Pancreas (tissue), 10 donors: ENCODE measurements around the gene ANKRD13A. TPM values are rescaled to one million over a fixed set of nuclear protein-coding genes. Genes with fewer than 3 reads are reported as not detected.
"Not testable (repeated sequence)": the region's sequence is repeated elsewhere in the genome, so short reads cannot be mapped to it uniquely, and the experiment has no call there.

Experiments
- ATAC-seq, 4 donors: fragments of 200-7000 bp; cut with Tn5 transposase; one replicate each; pipeline versions ENCODE4 v1.8.0 to v1.9.1; 2020; ENCODE audit warnings: mild to moderate bottlenecking in 4 of 4, moderate library complexity in 4 of 4
- DNase-seq, 6 donors: peaks; one replicate each; pipeline ENCODE4 v3.0.0-alpha.2; 2020
- FAIRE-seq: peaks from 2 replicates; lab custom pipeline; 2012; peaks lifted over from hg19 to GRCh38; lab: Jason Lieb, UNC
- H3K27ac ChIP-seq, 4 donors: fragments of 200-600 bp; sonication (generic); 1 replicate in 3 of 4; 2 replicates in 1 of 4; pipeline versions ENCODE4 v1.5.0 to v1.8.0; 2020
- H3K27me3 ChIP-seq, 4 donors: fragments of 200-600 bp; one replicate each; pipeline ENCODE4 v1.8.0; 2021
- H3K36me3 ChIP-seq, 3 donors: fragments of 200-600 bp; sonication (generic) in 1 of 3; one replicate each; pipeline versions ENCODE4 v1.5.0 to v1.8.0; 2020 to 2021
- H3K4me1 ChIP-seq, 3 donors: fragments of 200-600 bp; one replicate each; pipeline ENCODE4 v1.8.0; 2021
- H3K4me3 ChIP-seq, 4 donors: fragments of 200-600 bp; sonication (generic) in 2 of 4; one replicate each; pipeline versions ENCODE4 v1.5.0 to v1.8.0; 2020 to 2021
- H3K9me3 ChIP-seq, 4 donors: fragments of 200-600 bp; one replicate each; pipeline ENCODE4 v1.8.0; 2021
- CTCF ChIP-seq, 4 donors: fragments of 200-600 bp; sonication (generic) in 3 of 4; IDR thresholded peaks; one replicate each; pipeline versions ENCODE4 v1.5.0 to v1.8.0; 2021; ENCODE audit warnings: antibody characterized with exemption in 4 of 4
- WGBS, 2 donors: extraction: QIAGEN DNeasy Blood & Tissue Kit; methylation state at CpG; one replicate each; pipeline ENCODE4 v1.1.7; 2013; 5-methylcytosine and 5-hydroxymethylcytosine counted together
- intact Hi-C, 3 donors: fragments of 100-400 bp; cut with DNase I; formaldehyde crosslinking; loops; one replicate each; pipeline versions ENCODE4 v1.11.1 to v1.14.2; 2022
- polyA plus RNA-seq, 2 donors: library from polyadenylated mRNA; stranded (reverse); fragments of 200-250 nt; gene quantifications; one replicate each; pipeline ENCODE4 v1.2.3, GENCODE V29; 2013
- total RNA-seq, 6 donors: library from RNA; stranded (reverse); fragmentation: NEBNext Ultra II Directional in 4 of 6; extraction: Animal tissue kit (Norgen Biotek cat#: 25700) in 4 of 6; gene quantifications; one replicate each; pipeline versions ENCODE4 v1.2.1 to v1.2.4, GENCODE V29; 2021 to 2023
- donor health status: healthy with polysubstance abuse.
- donor health status: DM: no; HTN: no; CAD: no; lungs with moderate emphysema.
- donor health status: DM: no; HTN: no; CAD: no.
- donor health status: control.
- donor health status: control.
- donor health status: Bipolar disorder and iron deficiency.
- donor health status: DM: yes; HTN: yes; CAD: no.
- donor health status: DM: no; HTN: no; CAD: no.
- donor health status: DM: no; HTN: no; CAD: no.
- donor health status: DM: yes; HTN: yes; CAD: no.

Gene ANKRD13A
- total and polyA plus RNA-seq, 8 donors, result 10.7 to 29.7 (median 16.7) TPM

GRCh38 chr12:110068654-110069053 lies 69.4 kb downstream of the ANKRD13A start:
- no peak overlapping the region for H3K27ac ChIP-seq
- no peaks in the 10 kb centered on the region for H3K27me3 ChIP-seq
- no peaks in the 10 kb centered on the region for H3K9me3 ChIP-seq
- H3K36me3 ChIP-seq, result no peaks in the 10 kb centered on the region
- intact Hi-C loops, result no loop called here
- no peak for FAIRE-seq
- ATAC-seq, result no peak
- no peak for TF ChIP-seq CTCF (IDR thresholded peaks at IDR 0.05)
- no peak overlapping the region for H3K4me3 ChIP-seq
- H3K4me1 ChIP-seq, result no peaks in the 10 kb centered on the region
- no peak for DNase-seq
- 96% methylated on average over 2 of the region's 2 CpGs for WGBS, 2 donors

- FAIRE-seq (no peak), ATAC-seq (no peak), DNase-seq (no peak)
- no peak for TF ChIP-seq CTCF (IDR thresholded peaks at IDR 0.05)
- no peak overlapping the region for H3K4me3 ChIP-seq
- no peak overlapping the region for H3K27ac ChIP-seq
- H3K4me1 ChIP-seq, result no peaks in the 10 kb centered on the region
- H3K9me3 ChIP-seq, result no peaks in the 10 kb centered on the region
- intact Hi-C loops, result no loop called here
- H3K36me3 ChIP-seq, result no peaks in the 10 kb centered on the region
- H3K27me3 ChIP-seq, result no peaks in the 10 kb centered on the region
Observed at GRCh38 chr12:110071504-110071903, 72.3 kb downstream of the ANKRD13A start.

- FAIRE-seq (no peak), DNase-seq (no peak), ATAC-seq (no peak)
- Histone ChIP-seq H3K36me3 (no peaks in the 10 kb centered on the region), H3K27ac (no peak overlapping the region), H3K9me3 (no peaks in the 10 kb centered on the region), H3K4me3 (no peak overlapping the region), H3K27me3 (no peaks in the 10 kb centered on the region), H3K4me1 (no peaks in the 10 kb centered on the region)
- TF ChIP-seq CTCF (IDR thresholded peaks at IDR 0.05), result no peak
- intact Hi-C loops, result no loop called here
- 74 to 90% methylated on average over 3 of the region's 3 CpGs for WGBS, 2 donors
Observed at GRCh38 chr12:110071967-110072366, 72.7 kb downstream of the ANKRD13A start.

- H3K36me3 ChIP-seq, H3K9me3 ChIP-seq, H3K27me3 ChIP-seq, DNase-seq, FAIRE-seq, H3K27ac ChIP-seq, ATAC-seq, H3K4me1 ChIP-seq, intact Hi-C loops: not testable (repeated sequence)
- WGBS, 2 donors, result 67 to 78% methylated on average over 9 of the region's 9 CpGs
- H3K4me3 ChIP-seq, result peak overlapping the region in 1 of 4 donors; percentile 33
Observed at GRCh38 chr12:110072636-110073035, 73.4 kb downstream of the ANKRD13A start.

GRCh38 chr12:110073049-110073831 lies 74.0 kb downstream of the ANKRD13A start:
- TF ChIP-seq CTCF (IDR thresholded peaks at IDR 0.05), result no peak
- intact Hi-C loops, result no loop called here
- Histone ChIP-seq H3K36me3 (no peaks in the 10 kb centered on the region), H3K4me1 (no peaks in the 10 kb centered on the region), H3K27me3 (no peaks in the 10 kb centered on the region), H3K4me3 (peak overlapping the region in 3 of 4 donors; percentile 6 to 33 (median 6)), H3K27ac (no peak overlapping the region), H3K9me3 (no peaks in the 10 kb centered on the region)
- DNase-seq (peak in 1 of 6 donors; percentile 42), ATAC-seq (peak in 3 of 4 donors; percentile 24 to 52 (median 47)), FAIRE-seq (no peak)
- WGBS, 2 donors, result 27 to 42% methylated on average over 19 of the region's 19 CpGs
